AG09309 (cell line): Measurements from ENCODE around the gene SLC38A5.
A peak's percentile ranks its signal among the peaks of the same experiment; 100 is the strongest.

ENCODE experiments used
- DNase-seq: peaks from one replicate; pipeline ENCODE4 v3.0.0-alpha.2; 2010; ENCODE audit warnings: low read depth
- H3K4me3 ChIP-seq: 2 replicates; pipeline ENCODE4 v1.5.1; 2011; ENCODE audit warnings: mild to moderate bottlenecking, low read depth, low read length, moderate library complexity; ENCODE audit not compliant: control insufficient read depth
- CTCF ChIP-seq: IDR thresholded peaks from 2 replicates; pipeline ENCODE4 v1.5.1; 2011; ENCODE audit warnings: mild to moderate bottlenecking, low read depth, low read length, inconsistent platforms; ENCODE audit not compliant: insufficient read depth, control insufficient read depth; ENCODE audit errors: missing control alignments

SLC38A5 gene

GRCh38 chrX:48491809-48492208 lies 21.7 kb upstream of the SLC38A5 start:
- no peak for TF ChIP-seq CTCF
- no peak for DNase-seq
- H3K4me3 ChIP-seq: no peak overlapping the region

- no peak for DNase-seq
- no peak overlapping the region for H3K4me3 ChIP-seq
- TF ChIP-seq CTCF: no peak
Observed at GRCh38 chrX:48490661-48491060, 20.6 kb upstream of the SLC38A5 start.

- TF ChIP-seq CTCF: no peak
- no peak overlapping the region for H3K4me3 ChIP-seq
- no peak for DNase-seq
Observed at GRCh38 chrX:48489892-48490291, 19.8 kb upstream of the SLC38A5 start.

DNA sequence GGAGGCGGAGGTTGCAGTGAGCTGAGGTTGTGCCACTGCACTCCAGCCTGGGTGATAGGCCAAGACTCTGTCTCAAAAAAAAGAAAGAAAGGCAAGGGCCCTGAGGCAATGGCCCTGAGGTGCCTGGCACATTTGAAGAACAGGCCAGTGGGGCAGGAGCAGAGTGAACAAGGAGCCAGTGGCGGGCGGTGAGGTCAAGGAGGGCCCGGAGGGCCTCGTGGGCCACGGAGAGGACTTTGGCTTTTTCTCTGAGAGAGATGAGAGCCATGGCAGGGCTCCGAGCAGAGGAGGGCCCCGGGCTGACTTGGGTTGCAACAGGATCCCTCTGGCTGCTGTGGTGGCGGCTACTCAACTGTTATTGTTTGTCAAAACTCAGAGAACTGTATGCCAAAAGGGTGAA lies 19.2 kb upstream of the SLC38A5 start:
- no peak for DNase-seq
- H3K4me3 ChIP-seq: no peak overlapping the region
- no peak for TF ChIP-seq CTCF

DNA sequence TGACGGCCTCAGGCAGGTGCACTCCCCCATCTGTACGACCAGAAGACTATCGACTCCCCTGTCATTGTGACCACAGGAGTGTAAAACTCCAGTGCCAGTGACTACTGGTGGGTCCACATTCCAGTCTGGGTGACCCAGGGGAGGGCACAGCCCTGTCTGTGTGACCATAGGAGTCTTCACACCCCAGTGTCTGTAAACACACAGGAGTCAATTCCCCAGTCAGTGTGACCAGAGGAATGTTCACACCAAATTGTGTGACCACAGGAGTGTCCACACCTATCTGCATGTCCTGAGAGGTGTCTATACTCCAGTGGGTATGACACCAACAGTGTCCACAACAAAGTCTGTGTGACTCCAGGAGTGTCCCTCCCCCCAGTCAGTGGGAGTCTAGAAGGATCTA lies 18.0 kb upstream of the SLC38A5 start:
- H3K4me3 ChIP-seq: no peak overlapping the region
- DNase-seq: no peak
- TF ChIP-seq CTCF: no peak

DNA sequence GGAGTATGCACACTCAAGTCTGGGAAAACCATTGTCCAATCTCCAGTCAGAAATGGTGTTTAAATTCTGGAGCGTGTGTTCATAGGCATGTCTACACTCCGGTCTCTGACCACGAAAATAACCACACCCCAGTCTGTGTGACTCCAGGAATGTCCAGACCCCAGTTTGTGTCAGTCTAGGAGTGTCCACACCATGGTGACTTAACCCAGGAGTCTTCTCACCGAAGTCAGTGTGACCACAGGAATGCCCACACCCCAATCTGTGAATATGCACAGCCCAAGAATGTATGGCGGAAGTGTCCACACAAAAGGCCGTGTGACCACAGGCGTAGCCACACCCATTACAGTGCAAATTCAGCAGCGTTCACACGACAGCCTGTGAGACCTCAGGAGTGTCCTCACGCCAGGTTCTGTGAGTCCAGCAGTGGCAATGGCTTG lies 17.3 kb upstream of the SLC38A5 start:
- no peak for TF ChIP-seq CTCF

DNA sequence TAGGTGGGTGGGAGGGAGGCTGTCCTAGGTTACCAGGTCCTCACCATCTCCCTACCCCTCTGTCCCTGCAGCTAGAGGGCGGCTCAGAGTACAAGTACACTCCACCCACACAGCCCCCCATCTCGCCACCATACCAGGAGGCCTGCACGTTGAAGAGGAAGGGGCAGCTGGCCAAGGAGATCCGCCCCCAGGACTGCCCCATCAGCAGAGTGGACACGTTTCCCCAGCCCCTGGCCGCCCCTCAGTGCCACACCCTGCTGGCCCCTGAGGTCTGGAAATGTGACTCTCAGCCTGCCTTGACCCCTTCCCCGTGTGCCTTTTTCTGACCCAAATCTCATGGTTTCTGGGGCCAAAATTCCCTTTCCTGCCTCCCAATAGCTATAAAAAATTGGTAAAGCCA lies 12.5 kb upstream of the SLC38A5 start:
- no peak for DNase-seq
- TF ChIP-seq CTCF: no peak
- H3K4me3 ChIP-seq: no peak overlapping the region

More for the DNA sequence above, 17.3 kb upstream of the SLC38A5 start:
- DNase-seq: peak; percentile 97
- H3K4me3 ChIP-seq: no peak overlapping the region
